ENCODE results near the gene RAB4A.

GRCh38 chr1:229252228-229252984, 18.5 kb upstream of the RAB4A start:
- TF ChIP-seq CTCF (IDR thresholded peaks at IDR 0.05), result no peak
- TF ChIP-seq POLR2A (IDR thresholded peaks at IDR 0.05), result no peak
